HTERT RPE-1 (cell line): ENCODE measurements around the gene PMS2.
"Not testable (repeated sequence)": the region's sequence is repeated elsewhere in the genome, so short reads cannot be mapped to it uniquely, and the experiment has no call there.

ENCODE experiments used
- in situ Hi-C: fragments of 300-500 bp; cut with MboI; formaldehyde crosslinking; loops from 4 replicates; pipeline ENCODE4 v1.14.3; 2020; ENCODE audit warnings: low sequenced_read_pairs

PMS2 gene

DNA sequence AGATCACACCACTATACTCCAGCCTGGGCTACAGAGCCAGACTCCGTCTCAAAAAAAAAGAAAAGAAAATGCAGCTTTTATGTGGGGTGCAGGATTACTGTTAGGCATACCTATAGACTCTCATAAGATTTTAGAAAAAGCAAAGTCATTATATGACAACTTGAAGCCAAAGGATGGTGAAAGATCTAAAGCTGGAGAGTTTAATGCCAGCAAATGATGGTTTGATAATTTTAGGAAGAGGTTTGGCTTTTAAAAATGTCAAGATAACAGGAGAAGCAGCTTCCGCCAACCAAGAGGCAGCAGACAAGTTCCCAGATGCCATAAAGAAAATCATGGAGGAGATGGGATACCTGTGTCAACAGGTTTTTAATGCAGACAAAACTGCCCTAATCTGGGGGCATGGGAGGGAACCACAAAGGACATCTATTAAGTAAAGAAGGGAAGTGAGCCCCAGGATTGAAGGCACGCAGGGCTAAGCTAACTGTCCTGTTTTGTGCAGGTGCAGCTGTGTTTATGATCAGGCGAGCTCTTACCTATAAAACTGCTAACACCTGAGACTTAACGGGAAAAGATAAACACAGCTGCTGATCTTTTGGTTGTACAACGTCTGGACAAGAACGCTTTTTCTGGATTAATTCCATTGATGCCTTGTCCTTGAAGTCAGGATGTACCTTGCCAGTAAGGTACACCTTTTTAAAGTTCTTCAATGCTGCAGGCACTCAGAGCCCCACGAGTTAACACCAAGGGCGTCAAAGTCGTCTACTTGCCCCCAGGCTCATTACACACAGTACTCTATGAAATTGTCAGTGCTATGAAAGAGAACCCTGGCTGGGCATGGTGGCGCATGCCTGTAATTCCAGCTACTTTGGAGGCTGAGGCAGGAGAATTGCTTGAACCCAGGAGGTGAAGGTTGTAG is 11.8 kb upstream of the PMS2 start:
- in situ Hi-C loops: no loop called here

DNA sequence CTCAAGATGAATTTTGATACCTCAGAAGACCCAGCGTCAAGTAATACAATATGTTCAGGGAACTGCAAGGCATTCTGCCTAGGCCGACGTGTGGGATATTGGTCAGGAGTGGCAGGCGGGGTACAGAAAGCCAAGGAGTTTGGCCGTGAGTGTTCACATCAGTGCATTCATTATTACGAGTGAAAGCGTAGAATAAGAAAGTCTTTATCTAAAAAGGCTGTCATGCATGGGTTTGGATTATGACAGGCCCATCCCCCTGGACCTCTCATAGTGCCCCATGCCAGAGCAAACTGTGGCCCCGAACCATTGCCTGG is 7.8 kb upstream of the PMS2 start:
- in situ Hi-C loops: no loop called here

DNA sequence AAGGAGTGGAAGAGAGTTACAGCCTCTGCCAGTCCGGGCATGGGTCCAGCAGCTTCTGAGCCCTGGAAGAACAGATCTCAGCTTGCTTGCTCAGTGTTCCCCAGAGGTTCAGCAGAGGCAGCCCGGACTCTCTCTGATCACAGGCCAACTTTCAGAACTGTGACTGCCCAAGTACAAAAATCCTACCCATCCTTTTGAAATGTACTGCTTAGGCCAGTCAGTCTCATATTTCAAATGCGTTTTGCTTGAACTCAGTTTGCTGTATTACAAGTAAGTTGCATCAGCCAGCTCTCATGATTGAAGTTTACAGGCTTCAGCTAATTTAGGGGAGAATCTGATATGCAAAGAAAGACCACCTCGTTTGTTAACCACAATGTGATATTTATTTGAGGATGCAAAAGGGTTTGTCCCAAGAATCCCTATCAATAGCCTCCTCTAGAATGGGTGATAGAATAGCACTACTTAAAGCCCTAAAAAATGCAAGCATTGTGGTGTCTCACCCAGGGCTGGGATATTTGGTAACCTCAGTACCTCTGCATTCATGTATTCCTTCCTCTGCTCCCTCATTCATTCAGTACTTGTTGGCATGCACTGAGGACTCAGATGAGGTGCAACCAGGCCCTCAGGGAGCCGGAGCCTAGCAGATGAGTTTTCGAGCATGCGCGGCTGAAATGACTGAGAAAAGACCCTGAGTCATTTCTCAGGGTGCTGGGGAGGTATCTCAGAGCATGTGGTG is 7.2 kb upstream of the PMS2 start:
- in situ Hi-C loops: no loop called here

DNA sequence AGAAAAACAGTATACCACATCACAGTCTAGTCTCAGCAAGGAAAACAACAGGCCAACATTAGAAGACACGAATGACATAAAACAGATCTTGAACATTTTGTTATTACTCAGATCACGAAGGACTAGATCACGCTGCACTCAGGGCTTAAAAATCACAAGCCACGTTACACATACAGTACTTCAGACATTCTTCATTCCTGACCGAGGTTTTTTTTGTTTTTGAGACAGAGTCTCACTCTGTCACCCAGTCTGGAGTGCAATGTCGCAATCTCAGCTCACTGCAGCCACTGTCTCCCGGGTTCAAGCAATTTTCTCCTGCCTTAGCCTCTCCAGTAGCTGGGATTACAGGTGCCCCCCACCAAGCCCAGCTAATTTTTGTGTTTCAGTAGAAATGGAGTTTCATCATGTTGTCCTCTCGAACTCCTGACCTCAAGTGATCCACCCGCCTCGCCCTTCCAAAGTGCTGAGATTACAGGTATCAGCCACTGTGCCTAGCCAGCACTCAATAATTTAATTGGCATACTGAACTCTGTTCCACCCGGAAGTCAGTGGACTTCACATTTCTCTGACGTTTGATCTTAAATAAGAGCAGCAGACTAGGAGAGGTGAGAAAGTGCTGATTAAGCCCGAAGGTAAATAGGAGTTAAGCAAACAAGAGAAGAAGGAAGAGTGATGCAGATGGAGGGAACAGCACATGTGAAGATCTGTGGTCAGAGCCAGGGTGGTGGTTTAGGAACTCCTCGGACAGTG is 3.7 kb upstream of the PMS2 start:
- in situ Hi-C loops: no loop called here

DNA sequence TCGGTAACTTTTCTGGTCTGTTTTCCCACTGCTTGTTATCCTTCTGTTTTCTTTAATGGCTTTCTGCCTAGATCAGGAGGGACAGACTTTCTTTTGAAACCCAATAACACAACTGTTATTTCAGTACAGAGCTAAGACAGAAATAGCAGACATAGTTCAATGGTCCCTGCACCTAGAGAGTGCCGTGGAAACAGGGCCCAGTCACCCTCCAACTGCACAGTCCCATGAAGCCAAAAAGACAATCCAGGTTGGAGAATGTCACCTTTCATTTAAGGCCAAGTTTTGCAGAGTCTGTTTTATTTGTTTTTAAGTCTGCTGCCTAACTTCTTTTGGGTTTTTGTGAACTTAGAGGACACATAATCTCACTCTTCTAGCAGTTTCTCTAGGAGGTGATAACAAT is 2.7 kb upstream of the PMS2 start:
- in situ Hi-C loops: no loop called here

DNA sequence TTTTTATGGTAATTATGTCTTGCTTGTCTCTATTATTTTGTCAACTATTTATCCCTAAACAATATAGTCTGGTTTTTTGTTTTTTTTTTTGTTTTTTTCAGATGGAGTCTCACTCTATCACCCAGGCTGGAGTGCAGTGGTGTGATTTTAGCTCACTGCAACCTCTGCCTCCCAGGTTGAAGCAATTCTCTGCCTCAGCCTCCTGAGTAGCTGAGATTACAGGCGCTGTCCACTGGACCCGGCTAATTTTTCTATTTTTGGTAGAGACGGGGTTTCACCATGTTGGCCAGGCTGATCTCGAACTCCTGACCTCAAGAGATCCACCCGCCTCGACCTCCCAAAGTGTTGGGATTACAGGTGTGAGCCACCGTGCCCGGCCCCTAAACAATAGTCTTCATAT is 1.5 kb upstream of the PMS2 start:
- in situ Hi-C loops: not testable (repeated sequence)

DNA sequence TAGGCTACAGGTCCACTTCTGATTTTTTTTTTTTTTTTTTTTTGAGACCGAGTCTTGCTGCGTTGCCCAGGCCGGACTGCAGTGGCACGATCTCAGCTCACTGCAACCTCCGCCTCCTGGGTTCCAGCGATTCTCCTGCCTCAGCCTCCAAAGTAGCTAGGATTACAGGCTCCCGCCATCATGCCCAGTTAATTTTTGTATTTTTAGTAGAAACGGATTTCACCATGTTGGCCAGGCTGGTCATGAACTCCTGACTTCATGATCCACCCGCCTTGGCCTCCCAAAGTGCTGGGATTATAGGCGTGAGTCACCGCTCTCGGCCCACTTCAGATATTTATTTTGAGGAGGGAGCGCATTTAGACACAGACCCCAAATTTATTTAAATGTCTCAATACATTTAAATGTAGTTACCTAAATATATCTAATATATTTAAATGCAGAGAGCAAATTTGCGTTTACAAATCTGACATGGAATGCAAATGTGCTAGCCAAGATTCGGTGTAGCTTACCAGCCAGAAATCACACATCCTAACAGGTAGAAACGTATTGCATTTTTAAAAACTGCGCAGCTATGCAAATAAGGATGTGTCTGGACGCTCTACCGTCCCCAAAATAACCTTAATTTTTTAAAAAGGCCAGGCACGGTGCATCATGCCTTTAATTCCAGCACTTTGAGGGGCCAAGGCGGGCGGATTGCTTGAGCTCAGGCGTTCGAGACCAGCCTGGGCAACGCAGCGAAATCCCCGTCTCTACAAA is 836 bp downstream of the PMS2 start:
- in situ Hi-C loops: not testable (repeated sequence)

DNA sequence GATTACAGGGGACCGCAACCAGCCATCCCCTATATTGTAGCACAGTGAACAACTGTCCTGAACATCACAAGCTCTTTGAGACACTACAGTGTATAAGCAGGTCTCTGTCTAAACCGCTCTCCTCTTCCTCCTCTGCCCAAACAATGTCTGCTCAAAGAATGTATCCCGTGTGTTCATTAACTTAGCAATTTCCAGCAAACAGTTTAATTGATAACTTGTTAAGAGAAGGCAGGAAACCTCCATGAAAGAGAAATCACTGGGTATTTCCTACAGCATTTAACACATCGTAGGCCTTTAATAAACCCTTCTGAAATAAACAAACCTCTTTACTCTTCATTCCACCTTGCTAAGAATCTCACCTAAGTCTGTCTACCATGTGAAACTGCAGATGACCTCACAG is 1.5 kb downstream of the PMS2 start:
- in situ Hi-C loops: no loop called here

DNA sequence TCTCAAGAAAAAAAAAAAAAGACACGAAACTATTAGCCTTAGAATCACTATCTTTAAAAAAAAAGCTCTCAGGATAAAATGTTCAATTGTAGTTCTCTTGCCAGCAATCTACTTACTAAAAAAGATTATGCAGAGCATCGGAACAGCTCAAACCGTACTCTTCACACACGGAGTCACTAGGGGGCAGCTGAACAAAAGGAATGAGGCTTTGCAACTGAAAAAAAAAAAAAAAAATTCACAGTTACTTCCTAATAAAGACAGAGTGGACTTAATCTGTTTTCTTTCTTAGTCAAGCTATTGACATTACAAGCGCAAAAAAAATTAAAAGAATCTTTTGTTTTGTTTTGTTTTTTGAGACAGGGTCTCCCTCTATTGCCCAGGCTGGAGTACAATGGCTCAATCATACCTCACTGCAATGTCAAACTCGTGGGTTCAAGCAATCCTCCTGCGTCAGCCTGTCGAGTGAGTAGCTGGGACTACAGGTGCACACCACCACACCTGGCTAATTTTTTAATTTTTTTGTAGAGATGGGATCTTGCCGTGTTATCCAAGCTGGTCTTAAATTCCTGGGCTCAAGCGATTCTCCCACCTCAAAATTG is 11.5 kb downstream of the PMS2 start:
- in situ Hi-C loops: no loop called here

DNA sequence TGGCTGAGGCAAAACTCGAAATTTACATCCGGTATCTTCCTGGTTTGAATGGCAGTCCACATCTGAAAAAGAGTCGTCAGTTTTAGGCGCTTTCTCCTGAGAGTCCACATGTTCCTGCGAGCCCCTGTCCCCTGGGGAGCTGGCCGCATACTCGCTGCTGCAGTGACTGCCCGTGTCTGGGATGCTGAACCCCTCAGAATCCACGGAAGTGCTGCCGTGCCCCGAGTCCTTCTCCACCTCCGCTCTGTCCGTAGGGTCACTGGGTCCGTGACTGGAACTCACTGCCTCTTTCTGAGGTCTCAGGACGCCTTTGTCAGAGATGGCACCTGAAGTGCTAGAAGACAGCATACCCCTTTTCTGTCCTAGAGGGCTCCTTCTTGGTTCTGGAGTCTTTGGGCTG is 21.8 kb downstream of the PMS2 start:
- in situ Hi-C loops: not testable (repeated sequence)

DNA sequence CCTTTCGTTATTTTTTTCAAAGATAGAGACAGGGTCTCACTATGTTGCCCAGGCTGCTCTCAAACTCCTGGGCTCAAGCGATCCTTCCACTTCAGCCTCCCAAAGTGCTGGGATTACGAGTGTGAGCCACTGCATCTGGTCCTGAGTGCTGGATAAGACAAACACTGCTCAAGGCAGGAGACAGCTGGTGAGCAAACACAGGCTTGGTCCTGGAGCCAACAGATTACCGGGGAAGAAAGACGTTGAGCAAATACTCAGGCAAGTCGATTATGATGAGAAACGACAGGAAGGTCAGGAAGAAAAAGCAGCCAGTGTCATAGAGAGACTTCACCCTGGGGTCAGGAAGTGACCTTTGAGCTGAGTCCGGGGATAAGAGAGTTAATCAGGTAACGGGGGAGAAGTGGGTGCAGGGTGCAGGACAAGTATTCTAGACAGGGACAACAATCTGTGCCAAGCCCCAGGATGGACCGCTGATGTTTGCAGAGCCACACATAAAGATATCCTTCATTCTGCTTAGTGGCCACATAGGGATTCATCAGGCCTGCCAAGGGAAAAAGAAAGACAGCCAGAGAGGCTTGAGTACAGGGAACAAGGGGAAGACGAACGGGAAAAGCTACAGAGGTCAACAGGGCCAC is 29.1 kb downstream of the PMS2 start:
- in situ Hi-C loops: not testable (repeated sequence)

DNA sequence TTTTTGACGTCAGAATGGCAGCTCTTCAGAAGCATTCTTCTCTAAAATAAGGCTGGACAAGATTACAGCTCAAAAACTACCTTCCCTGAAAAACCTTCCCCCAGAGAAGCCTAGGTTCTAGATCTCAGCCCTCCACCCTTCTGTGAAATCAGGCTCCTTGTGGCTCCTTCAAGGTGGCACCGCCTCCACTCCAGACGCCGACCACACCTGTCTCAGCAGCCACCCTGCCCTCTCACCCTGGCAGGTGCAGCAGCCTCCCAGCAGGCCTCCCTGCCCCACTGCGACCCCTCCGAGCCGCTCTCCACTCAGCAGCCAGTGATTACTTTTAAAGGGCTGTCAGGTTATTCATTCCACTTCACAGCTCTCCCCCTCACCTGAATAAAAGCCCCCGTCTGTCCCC is 35.3 kb downstream of the PMS2 start:
- in situ Hi-C loops: not testable (repeated sequence)

DNA sequence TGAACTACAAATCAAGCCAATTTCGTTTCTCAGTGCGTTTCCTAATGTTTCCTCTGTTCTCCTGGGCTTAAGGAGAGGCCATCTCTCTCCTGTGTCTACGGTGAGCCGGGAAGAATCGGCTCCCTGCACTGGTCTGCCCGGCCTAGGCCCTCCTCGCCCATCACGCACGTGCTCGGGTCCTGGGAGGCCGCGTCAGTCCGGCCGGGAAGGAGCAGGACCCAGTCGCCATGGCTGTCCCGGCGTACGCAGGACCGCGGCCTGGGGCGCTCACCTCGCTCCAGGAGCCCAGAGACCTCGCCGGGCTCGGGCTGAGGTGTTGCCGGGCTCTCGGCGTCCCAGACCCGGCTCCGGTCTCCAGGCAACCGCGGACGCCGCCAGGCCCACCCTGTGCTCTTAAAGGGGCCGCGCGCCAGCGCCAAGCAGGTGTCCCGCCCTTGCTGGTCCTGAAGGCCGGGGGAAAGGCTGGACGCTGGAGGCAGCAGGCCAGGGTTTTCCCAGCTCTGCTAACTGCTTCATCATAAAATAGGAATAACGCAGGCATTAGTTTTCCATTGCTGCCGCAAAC is 38.4 kb downstream of the PMS2 start, which contains the start of gene RSPH10B:
Gene RSPH10B (minus strand): TSS at position 343 of the 565 bp plus-strand sequence. CDS start 3,573 bp downstream, outside the sequence.
- in situ Hi-C loops: not testable (repeated sequence)

DNA sequence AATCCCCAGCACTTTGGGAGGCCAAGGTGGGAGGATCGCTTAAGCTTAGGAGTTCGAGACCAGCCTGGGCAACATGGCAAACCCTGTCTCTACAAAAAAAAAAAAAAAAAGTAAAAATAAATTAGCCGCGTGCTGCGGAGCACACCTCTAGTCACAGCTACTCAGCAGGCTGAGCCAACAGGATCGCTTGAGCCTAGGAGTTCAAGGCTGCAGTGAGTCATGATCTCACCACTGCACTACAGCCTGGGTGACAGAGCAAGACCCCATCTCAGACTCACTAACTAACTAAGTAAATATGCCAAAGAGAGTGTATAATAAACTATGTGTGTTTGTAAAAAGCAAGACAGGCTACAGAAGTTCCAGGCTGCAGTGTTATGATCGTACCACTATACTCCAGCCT is 45.0 kb downstream of the PMS2 start:
- in situ Hi-C loops: not testable (repeated sequence)

DNA sequence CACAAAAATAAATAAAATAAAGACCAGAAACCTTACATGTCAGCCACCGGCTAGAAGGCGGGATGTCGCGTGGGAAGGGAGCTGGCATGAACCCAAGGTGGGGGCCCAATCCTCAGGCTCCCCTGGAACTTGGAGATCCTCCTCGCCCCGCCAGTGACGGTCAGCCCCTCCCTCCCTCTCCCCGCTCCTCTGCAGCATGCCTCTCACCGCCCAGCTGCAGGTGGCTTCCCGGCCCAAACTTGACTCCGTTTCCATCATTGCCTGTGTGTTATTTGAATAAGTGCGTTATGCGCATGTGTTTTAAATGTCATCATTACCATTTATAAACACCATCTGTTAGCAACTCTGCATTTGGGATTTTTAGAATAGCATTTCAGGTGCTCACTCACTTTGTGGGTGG is 45.6 kb downstream of the PMS2 start:
- in situ Hi-C loops: not testable (repeated sequence)

DNA sequence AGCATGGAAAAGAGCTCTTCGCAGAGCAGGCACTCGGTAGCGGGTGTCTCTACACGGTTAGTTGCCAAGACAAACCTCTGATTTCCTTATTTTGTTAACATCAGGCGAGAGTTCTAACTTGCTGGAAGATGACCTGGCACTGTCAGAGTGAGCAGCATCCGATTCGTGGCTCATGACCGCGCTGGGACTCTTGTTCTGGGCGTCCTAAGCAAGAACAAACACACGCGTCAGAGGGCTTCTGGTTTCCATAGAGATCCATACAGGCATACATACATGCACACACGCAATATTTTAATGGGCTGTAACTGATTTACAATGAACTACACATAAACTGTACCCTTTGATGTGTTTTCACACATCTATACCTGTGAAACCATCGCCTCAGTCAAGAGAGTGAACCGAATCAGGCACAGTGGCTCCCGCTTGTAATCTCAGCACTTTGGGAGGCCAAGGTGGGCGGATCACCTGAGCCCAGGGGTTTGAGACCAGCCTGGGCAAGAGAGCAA is 73.9 kb downstream of the PMS2 start:
- in situ Hi-C loops: not testable (repeated sequence)

DNA sequence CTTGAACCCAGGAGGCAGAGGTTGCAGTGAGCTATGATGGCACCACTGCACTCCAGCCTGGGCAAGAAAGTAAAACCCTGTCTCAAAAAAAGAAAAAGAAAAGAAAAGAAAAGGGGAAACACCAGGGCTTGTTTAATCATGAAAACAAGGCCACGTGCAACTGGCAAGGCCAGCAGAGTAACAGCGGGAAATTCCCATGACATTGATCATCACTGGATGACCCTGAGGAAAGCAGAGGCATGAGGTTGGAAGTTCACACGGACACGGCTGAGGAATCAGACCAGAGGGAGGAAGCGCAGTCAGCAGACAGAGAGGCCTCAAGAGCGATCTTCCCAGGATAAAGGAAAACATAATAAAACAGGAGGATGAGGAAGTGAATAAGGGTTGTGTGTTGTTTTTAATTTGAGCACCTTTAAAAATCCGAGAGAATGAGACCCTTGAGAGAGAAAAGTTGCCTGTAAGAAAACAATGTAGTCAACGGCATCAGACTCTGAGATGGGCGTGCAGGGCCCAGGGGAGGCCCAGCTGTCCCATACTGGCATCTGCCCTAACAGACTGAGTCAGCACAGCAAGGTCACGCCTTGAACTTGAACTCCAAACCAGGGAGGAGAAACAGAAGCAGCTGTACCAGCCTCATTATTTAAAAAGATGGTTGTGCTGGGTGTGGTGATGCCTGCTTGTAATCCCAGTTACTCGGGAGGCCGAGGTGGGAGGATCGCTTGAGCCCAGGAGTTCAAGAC is 76.8 kb downstream of the PMS2 start:
- in situ Hi-C loops: not testable (repeated sequence)

DNA sequence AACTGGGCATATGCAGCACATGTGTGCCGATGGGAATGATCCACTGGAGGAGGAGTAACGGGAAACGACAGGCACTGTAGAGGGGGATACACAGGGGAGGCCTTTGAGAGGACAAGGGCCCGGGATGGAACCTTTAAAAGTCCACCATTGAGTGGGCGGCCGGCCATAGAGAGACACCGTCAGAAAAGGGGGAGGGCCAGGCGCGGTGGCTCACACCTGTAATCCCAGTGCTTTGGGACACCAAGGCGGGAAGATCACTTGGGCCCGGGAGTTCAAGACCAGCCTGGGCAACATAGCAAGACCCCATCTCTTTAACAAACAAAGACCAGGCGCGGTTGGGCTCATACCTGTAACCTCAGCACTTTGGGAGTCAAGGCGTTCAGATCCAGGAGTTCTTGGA is 77.6 kb downstream of the PMS2 start:
- in situ Hi-C loops: not testable (repeated sequence)

DNA sequence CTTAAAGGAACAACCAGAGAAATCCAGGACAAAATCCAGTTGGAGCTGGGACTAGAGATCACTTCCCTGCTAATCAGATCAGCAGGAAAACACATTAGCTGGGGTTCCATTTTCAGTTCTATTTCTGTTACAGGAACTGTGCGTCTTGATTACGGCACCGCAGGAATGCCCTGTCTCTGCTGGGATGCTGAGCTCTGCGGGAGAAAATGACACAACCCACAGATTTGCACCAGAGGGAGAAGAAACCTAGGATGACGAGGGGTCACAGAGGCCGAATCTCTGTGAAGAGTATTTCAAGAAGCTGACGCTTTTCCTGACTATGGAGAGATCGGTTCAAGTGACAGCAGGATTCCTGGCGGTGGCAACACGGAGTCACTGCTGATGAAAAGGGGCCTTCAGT is 78.6 kb downstream of the PMS2 start:
- in situ Hi-C loops: not testable (repeated sequence)
